ENCODE measurements around the gene PRSS22.

Gene PRSS22

DNA sequence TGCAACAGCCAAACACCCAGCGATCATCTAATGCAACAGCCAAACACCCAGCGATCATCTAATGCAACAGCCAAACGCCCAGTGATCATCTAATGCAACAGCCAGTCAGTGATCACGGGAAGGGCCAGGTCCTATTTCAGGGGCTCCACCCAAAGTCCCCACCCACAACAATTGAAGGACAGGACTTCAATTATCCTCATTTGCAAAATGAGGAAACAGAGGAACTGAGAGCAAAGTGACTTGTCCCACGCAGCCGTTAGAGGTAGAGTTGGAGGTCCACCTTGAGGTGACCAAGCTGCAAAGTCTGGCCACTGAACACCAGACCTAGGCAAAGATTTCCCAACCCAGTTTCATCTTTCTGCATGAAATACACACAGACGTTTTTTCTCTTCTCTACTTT lies 24.2 kb downstream of the PRSS22 start:
- no peak for TF ChIP-seq SUZ12 (IDR thresholded peaks at IDR 0.05; ENCODE audit: extremely low read depth, insufficient read depth, insufficient read length)
- no peak overlapping the region for H3K4me3 ChIP-seq (ENCODE audit: insufficient read length, low read depth)
- no peak for DNase-seq (ENCODE audit: low read depth, low spot score)
- H3K27me3 ChIP-seq (ENCODE audit: insufficient read depth, insufficient read length), result no peaks in the 10 kb centered on the region
- peaks cover 20% of the 10 kb centered on the region for H3K4me1 ChIP-seq (ENCODE audit: insufficient read depth, insufficient read length)
- no peaks in the 10 kb centered on the region for H3K9me3 ChIP-seq (ENCODE audit: insufficient read depth, low read length)
- no peak overlapping the region for H3K9ac ChIP-seq (ENCODE audit: insufficient read length, low read depth)
- H3K36me3 ChIP-seq (ENCODE audit: insufficient read depth, insufficient read length, low read length), result no peaks in the 10 kb centered on the region

DNA sequence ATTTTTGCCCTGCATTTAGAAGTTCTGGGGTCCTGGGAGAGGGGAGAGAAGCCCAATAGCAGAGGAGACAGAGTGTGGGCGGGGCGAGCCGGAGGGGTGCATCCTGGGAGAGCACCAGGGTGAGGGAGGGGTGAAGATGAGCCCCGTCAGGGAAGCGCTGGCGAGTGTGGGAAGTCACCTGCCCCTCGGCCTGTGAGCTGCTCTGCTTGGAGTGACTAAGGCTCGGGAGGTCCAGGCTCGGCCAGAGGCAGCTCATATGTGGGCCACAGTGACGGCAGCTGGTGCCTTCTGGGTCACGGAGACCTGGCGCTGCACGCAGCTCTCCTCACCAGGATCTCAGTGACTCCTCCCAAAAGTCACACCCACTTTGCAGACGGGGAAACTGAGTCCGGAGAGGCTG lies 26.8 kb downstream of the PRSS22 start:
- H3K4me3 ChIP-seq (ENCODE audit: insufficient read length, low read depth), result no peak overlapping the region
- no peaks in the 10 kb centered on the region for H3K36me3 ChIP-seq (ENCODE audit: insufficient read depth, insufficient read length, low read length)
- no peak for DNase-seq (ENCODE audit: low read depth, low spot score)
- no peaks in the 10 kb centered on the region for H3K27me3 ChIP-seq (ENCODE audit: insufficient read depth, insufficient read length)
- peaks cover 16% of the 10 kb centered on the region for H3K4me1 ChIP-seq (ENCODE audit: insufficient read depth, insufficient read length)
- no peak for TF ChIP-seq YY1 (IDR thresholded peaks at IDR 0.05; ENCODE audit: insufficient read depth, insufficient read length)
- no peaks in the 10 kb centered on the region for H3K9me3 ChIP-seq (ENCODE audit: insufficient read depth, low read length)
- no peak overlapping the region for H3K9ac ChIP-seq (ENCODE audit: insufficient read length, low read depth)

DNA sequence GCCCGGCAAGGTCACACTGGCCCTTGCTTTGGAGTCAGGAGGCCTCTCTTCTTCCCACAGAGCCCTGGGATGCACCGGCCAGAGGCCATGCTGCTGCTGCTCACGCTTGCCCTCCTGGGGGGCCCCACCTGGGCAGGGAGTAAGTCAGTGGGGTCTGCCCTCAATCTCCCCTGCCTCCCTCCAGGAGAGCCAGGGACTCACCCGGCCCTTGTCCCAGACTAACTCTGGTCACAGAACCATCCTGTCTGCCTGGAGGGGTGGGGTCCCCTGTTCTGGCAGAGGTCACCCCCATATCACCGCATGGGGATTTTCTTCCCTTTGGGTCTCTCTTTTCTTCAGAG lies 27.6 kb downstream of the PRSS22 start:
- H3K36me3 ChIP-seq (ENCODE audit: insufficient read depth, insufficient read length, low read length), result no peaks in the 10 kb centered on the region
- H3K27me3 ChIP-seq (ENCODE audit: insufficient read depth, insufficient read length), result no peaks in the 10 kb centered on the region
- H3K4me1 ChIP-seq (ENCODE audit: insufficient read depth, insufficient read length), result peaks cover 12% of the 10 kb centered on the region
- TF ChIP-seq SUZ12 (IDR thresholded peaks at IDR 0.05; ENCODE audit: extremely low read depth, insufficient read depth, insufficient read length) (no peak), ZNF274 (IDR thresholded peaks at IDR 0.05; ENCODE audit: low read depth, low read length) (no peak), YY1 (IDR thresholded peaks at IDR 0.05; ENCODE audit: insufficient read depth, insufficient read length) (no peak)
- H3K4me3 ChIP-seq (ENCODE audit: insufficient read length, low read depth), result no peak overlapping the region
- no peak for DNase-seq (ENCODE audit: low read depth, low spot score)
- no peaks in the 10 kb centered on the region for H3K9me3 ChIP-seq (ENCODE audit: insufficient read depth, low read length)
- no peak overlapping the region for H3K9ac ChIP-seq (ENCODE audit: insufficient read length, low read depth)

DNA sequence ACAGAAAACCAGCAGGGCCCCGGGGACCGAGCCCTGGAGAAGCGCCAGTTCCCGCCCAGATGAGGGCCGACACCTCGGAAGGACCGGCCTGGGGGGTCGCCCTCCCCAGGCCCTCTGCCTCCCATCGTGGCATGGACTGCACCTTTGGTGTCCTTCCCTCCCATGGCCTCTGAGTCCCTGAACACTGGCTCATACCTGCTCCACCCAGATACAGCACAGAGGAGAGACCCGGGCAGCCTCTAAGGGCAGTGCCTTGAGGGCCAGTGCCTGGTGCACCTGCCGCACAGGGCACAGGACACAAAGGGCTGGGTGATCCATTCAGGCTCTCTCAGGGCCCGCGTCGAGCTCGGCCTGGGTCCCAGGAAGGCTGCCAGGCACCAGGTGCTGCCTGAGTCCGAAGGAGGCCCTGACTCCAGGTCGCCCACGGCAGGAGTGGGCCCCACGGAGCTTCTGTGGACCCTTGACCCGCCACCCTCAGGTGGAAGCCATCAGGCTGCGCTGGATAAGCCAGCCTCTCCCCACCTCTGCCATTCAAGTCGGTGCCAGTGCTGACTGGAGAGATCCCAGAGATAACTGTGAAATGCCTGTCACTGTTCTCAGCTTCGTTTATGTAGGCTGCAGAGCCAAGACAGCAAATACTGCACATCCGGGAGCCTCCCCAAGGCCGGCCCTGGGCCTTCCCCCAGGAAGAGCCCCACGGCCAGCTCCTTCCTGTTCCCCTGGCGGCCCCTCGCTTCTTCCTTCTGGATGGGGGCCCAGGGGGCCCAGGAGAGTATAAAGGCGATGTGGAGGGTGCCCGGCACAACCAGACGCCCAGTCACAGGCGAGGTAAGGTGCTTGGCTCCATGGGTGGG lies 28.2 kb downstream of the PRSS22 start, which contains the start of gene ZG16B:
ZG16B (plus strand) TSS at position 803 of the 854 bp plus-strand sequence. CDS start 139 bp downstream, outside the sequence.
- Histone ChIP-seq H3K9me3 (ENCODE audit: insufficient read depth, low read length) (no peaks in the 10 kb centered on the region), H3K27me3 (ENCODE audit: insufficient read depth, insufficient read length) (no peaks in the 10 kb centered on the region), H3K9ac (ENCODE audit: insufficient read length, low read depth) (no peak within 1 kb of the TSS), H3K4me1 (ENCODE audit: insufficient read depth, insufficient read length) (peaks cover 11% of the 10 kb centered on the region), H3K4me3 (ENCODE audit: insufficient read length, low read depth) (no peak within 1 kb of the TSS), H3K36me3 (ENCODE audit: insufficient read depth, insufficient read length, low read length) (no peaks in the 10 kb centered on the region)
- no peak for DNase-seq (ENCODE audit: low read depth, low spot score)
- TF ChIP-seq YY1 (IDR thresholded peaks at IDR 0.05; ENCODE audit: insufficient read depth, insufficient read length), result no peak
- TF ChIP-seq ZNF274 (IDR thresholded peaks at IDR 0.05; ENCODE audit: low read depth, low read length), result no peak
- no peak for TF ChIP-seq SUZ12 (IDR thresholded peaks at IDR 0.05; ENCODE audit: extremely low read depth, insufficient read depth, insufficient read length)

DNA sequence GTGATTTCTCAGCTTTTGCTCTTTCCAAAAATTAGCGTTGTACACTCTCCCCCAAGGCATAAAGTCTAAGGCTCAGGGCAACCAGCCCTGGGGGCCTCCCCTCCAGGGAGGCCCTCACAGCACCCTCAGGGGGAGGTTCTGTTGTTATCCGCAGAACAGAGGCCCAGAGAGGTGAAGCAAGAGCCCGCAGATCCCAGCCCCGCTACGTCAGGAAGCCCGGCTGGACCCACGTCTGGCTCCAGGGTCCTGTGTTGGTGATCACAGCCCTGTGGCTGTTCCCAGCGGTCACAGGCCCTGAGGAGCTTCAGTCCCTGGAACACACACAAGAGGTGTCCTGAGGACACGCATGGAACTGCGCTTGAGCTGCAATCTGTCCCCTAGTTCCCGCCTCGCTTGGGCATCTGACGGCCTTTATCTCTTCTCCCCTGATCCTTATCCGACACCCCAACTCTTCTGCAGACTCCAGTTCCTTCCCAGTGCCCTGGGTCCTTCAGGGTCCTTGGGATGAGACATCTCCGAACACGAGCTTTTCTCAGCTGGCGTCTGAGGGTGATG lies 29.0 kb downstream of the PRSS22 start:
- Histone ChIP-seq H3K9me3 (ENCODE audit: insufficient read depth, low read length) (no peaks in the 10 kb centered on the region), H3K9ac (ENCODE audit: insufficient read length, low read depth) (no peak overlapping the region), H3K4me3 (ENCODE audit: insufficient read length, low read depth) (no peak overlapping the region), H3K36me3 (ENCODE audit: insufficient read depth, insufficient read length, low read length) (no peaks in the 10 kb centered on the region), H3K4me1 (ENCODE audit: insufficient read depth, insufficient read length) (peaks cover 11% of the 10 kb centered on the region), H3K27me3 (ENCODE audit: insufficient read depth, insufficient read length) (no peaks in the 10 kb centered on the region)
- DNase-seq (ENCODE audit: low read depth, low spot score), result no peak
- TF ChIP-seq SUZ12 (IDR thresholded peaks at IDR 0.05; ENCODE audit: extremely low read depth, insufficient read depth, insufficient read length) (no peak), ZNF274 (IDR thresholded peaks at IDR 0.05; ENCODE audit: low read depth, low read length) (no peak), YY1 (IDR thresholded peaks at IDR 0.05; ENCODE audit: insufficient read depth, insufficient read length) (no peak)

DNA sequence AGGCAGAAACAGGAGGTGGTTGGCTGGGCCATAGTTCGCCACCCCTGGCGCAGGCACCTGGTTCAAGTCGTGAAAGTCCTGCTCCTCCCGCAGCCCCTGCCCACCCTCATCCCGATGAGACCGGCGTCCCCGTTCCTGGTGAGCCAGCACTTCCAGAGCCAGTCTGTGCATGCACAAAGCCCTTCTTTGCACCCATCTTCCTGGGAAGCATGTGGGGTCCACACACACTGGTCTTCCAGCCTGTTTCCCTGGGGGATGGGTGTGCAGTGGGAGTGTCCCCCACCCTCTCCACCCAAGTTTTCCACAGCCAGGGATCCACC lies 29.5 kb downstream of the PRSS22 start:
- no peak for TF ChIP-seq SUZ12 (IDR thresholded peaks at IDR 0.05; ENCODE audit: extremely low read depth, insufficient read depth, insufficient read length)
- TF ChIP-seq ZNF274 (IDR thresholded peaks at IDR 0.05; ENCODE audit: low read depth, low read length), result no peak
- no peak for TF ChIP-seq YY1 (IDR thresholded peaks at IDR 0.05; ENCODE audit: insufficient read depth, insufficient read length)
- no peak overlapping the region for H3K9ac ChIP-seq (ENCODE audit: insufficient read length, low read depth)
- no peaks in the 10 kb centered on the region for H3K36me3 ChIP-seq (ENCODE audit: insufficient read depth, insufficient read length, low read length)
- DNase-seq (ENCODE audit: low read depth, low spot score), result no peak
- H3K4me1 ChIP-seq (ENCODE audit: insufficient read depth, insufficient read length), result peaks cover 11% of the 10 kb centered on the region
- H3K9me3 ChIP-seq (ENCODE audit: insufficient read depth, low read length), result no peaks in the 10 kb centered on the region
- no peak overlapping the region for H3K4me3 ChIP-seq (ENCODE audit: insufficient read length, low read depth)
- H3K27me3 ChIP-seq (ENCODE audit: insufficient read depth, insufficient read length), result no peaks in the 10 kb centered on the region

DNA sequence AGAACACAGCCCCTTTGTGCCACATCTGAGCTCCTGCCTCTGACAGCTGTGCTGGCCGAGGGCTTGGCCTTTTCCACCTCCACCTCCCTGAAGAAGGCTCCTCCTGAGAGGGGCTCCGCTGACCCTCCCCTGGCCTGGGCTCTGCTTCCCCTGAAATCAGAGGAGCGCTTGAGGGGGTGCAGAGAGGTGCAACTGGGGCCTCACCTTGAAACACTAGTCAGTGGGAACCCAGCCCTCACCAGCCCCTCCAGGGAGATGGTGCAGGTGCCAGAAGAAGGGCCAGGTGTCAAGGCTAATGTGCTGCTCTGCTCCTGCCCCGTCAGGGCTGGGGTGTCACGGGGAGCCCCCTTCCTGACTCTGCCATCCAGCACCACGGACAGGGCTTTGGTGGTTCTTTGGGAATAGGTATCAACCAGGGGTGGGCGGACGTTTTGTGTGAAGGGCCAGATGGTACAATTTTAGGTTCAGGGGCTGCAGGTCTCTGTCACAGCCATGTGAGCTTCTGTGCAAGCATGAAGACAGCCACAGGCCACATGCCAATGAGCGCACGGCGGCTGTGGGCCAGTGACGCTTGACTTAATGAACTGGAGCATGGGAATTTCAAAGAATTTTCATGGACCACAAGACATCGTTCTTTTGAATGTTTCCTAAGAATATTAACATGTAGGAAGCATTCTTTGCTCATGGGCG lies 30.0 kb downstream of the PRSS22 start:
- H3K27me3 ChIP-seq (ENCODE audit: insufficient read depth, insufficient read length), result no peaks in the 10 kb centered on the region
- H3K36me3 ChIP-seq (ENCODE audit: insufficient read depth, insufficient read length, low read length), result no peaks in the 10 kb centered on the region
- no peak overlapping the region for H3K4me3 ChIP-seq (ENCODE audit: insufficient read length, low read depth)
- H3K9ac ChIP-seq (ENCODE audit: insufficient read length, low read depth), result no peak overlapping the region
- TF ChIP-seq ZNF274 (IDR thresholded peaks at IDR 0.05; ENCODE audit: low read depth, low read length) (no peak), YY1 (IDR thresholded peaks at IDR 0.05; ENCODE audit: insufficient read depth, insufficient read length) (no peak), SUZ12 (IDR thresholded peaks at IDR 0.05; ENCODE audit: extremely low read depth, insufficient read depth, insufficient read length) (no peak)
- peaks cover 11% of the 10 kb centered on the region for H3K4me1 ChIP-seq (ENCODE audit: insufficient read depth, insufficient read length)
- no peaks in the 10 kb centered on the region for H3K9me3 ChIP-seq (ENCODE audit: insufficient read depth, low read length)
- DNase-seq (ENCODE audit: low read depth, low spot score), result no peak
